Common myeloid progenitor, CD34-positive (primary cell): ENCODE data around the gene MT1E.

Source experiments
- CTCF ChIA-PET: fragments of 350-600 bp; sonication (Branson Sonifier 250); formaldehyde crosslinking; loops from one replicate; lab custom pipeline; 2021; ENCODE audit warnings: antibody characterized with exemption; lab: Charles Lee
- POLR2A ChIA-PET: fragments of 350-600 bp; sonication (Branson Sonifier 250); formaldehyde crosslinking; loops from one replicate; lab custom pipeline; 2021; ENCODE audit warnings: antibody characterized with exemption; lab: Charles Lee
- DNase-seq, 3 donors: peaks; one replicate each; pipeline versions ENCODE4 v3.0.0 to v3.0.0-alpha.2; 2013
- H3K27ac ChIP-seq, 2 experiments: 1 replicate in 1 of 2; 2 replicates in 1 of 2; pipeline ENCODE4 v1.7.0; 2013; ENCODE audit warnings: inconsistent platforms in 2 of 2, low read length in 2 of 2, mild to moderate bottlenecking in 2 of 2, low read depth in 1 of 2, moderate library complexity in 1 of 2; ENCODE audit not compliant: severe bottlenecking in 2 of 2, insufficient read depth in 1 of 2, poor library complexity in 1 of 2
- H3K27me3 ChIP-seq, 5 experiments: replicated peaks in 2 of 5; 1 replicate in 3 of 5; 2 replicates in 2 of 5; pipeline versions ENCODE4 v1.6.1 to v1.7.0; 2013; ENCODE audit warnings: low read length in 4 of 5, mild to moderate bottlenecking in 2 of 5, moderate library complexity in 2 of 5, inconsistent platforms in 1 of 5; ENCODE audit not compliant: insufficient read depth in 5 of 5, control insufficient read depth in 4 of 5
- H3K36me3 ChIP-seq, 4 experiments: 1 replicate in 2 of 4; 2 replicates in 2 of 4; pipeline versions ENCODE4 v1.6.1 to v1.7.0; 2013; ENCODE audit warnings: low read length in 3 of 4, control low read depth in 1 of 4, mild to moderate bottlenecking in 1 of 4; ENCODE audit not compliant: control insufficient read depth in 4 of 4, insufficient read depth in 4 of 4
- H3K4me1 ChIP-seq, 4 experiments: 1 replicate in 3 of 4; 2 replicates in 1 of 4; pipeline versions ENCODE4 v1.6.1 to v1.7.1; 2013; ENCODE audit warnings: low read length in 3 of 4, mild to moderate bottlenecking in 3 of 4, control low read depth in 1 of 4, inconsistent platforms in 1 of 4, moderate library complexity in 1 of 4; ENCODE audit not compliant: control insufficient read depth in 4 of 4, insufficient read depth in 4 of 4; ENCODE audit errors: control extremely low read depth in 1 of 4
- H3K4me3 ChIP-seq, 7 experiments: 1 replicate in 4 of 7; 2 replicates in 3 of 7; pipeline versions ENCODE4 v1.5.1 to v1.7.0; 2013; ENCODE audit warnings: mild to moderate bottlenecking in 7 of 7, low read length in 6 of 7, moderate library complexity in 6 of 7, inconsistent platforms in 2 of 7, low read depth in 2 of 7, control low read depth in 1 of 7; ENCODE audit not compliant: insufficient read depth in 4 of 7, control insufficient read depth in 1 of 7; ENCODE audit errors: extremely low read depth in 1 of 7
- H3K9me3 ChIP-seq, 5 experiments: 1 replicate in 4 of 5; 2 replicates in 1 of 5; pipeline versions ENCODE4 v1.6.1 to v1.7.1; 2013; ENCODE audit warnings: low read length in 4 of 5, mild to moderate bottlenecking in 2 of 5, inconsistent platforms in 1 of 5, low read depth in 1 of 5, moderate library complexity in 1 of 5; ENCODE audit not compliant: control insufficient read depth in 4 of 5, insufficient read depth in 2 of 5; ENCODE audit errors: control extremely low read depth in 1 of 5
- WGBS: methylation state at CpG from one replicate; pipeline ENCODE4 v1.1.5; 2013; ENCODE audit not compliant: insufficient coverage; 5-methylcytosine and 5-hydroxymethylcytosine counted together

MT1E gene

DNA sequence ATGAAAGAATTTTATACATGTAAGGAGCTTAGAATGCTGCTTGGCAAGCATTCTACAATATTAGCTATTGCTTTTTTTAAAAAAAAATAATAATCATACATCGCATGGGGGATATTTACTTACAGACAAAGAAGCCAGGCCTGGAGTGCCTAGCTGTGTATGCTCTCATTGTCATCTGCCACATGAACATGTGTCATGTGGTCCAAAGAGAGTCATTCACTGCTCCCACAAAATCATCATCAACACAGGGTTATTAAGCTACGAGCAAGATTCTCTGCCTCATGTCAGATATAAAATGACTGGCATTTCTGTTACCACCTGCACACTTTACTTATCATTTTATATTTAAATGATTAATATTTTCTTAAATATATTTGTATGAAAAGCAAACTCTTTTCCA, 1.9 kb upstream of the MT1E start:
- ChIA-PET CTCF (interaction anchor here (0.9 to 2.0 kb wide), 6 partner anchors 10 to 23 kb away, joined by 3 to 7 read pairs (median 4); no protein-coding TSS in a partner anchor), POLR2A (interaction anchor here (0.7 kb wide), 1 partner anchor 1900 kb away, joined by 3 read pairs; no protein-coding TSS in a partner anchor)
- no CpG with 5 or more reads among the region's 2 CpGs for WGBS
- Histone ChIP-seq H3K4me3 (no peak overlapping the region), H3K36me3 (no peaks in the 10 kb centered on the region), H3K27ac (no peak overlapping the region), H3K27me3 (peaks cover 0 to 59% (median 26%) of the 10 kb centered on the region in 5 experiments), H3K4me1 (peaks cover 0 to 15% (median 7%) of the 10 kb centered on the region in 4 experiments), H3K9me3 (no peaks in the 10 kb centered on the region)
- no peak for DNase-seq

DNA sequence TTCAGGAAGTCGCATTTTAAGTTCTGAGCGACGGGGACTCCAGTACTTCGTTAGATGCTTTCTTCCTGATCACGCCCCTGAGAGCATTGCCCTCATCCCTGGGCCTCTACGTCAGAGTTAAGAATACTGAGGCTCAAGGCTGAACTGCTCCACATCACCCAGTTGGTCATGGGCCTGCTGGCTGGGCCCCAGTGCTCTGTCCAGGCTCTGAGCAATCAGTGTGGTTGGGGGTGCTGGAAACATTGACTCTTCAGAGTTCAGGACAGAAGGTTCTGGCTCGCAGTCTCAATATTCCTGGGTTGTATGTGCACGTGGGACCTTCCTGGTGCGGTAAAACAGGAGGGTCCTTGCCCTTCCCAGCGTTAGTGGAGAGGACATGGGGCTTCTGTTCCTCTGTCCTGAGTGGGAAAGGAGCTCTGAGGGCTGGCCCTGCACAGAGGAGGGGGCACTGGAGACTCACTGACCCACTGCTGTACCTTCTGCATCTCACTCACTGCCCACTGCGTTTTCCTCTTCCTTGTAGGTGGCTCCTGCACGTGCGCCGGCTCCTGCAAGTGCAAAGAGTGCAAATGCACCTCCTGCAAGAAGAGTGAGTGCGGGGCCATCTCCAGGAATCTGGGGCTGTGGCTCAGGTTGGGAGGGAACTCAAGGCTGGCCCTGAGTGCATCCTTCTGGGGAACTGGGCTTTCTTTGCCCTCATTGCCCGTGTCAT, 518 bp downstream of the MT1E start:
- ChIA-PET CTCF (interaction anchor here (0.7 to 0.9 kb wide), 3 partner anchors 18 to 1099 kb away, joined by 3 read pairs; no protein-coding TSS in a partner anchor), POLR2A (interaction anchor here (0.6 kb wide), 1 partner anchor 11 kb away, joined by 4 read pairs; no protein-coding TSS in a partner anchor)
- 11% methylated on average over 10 of the region's 16 CpGs for WGBS
- peak overlapping the region in 5 of 7 experiments; percentile 25 to 69 (median 64) for H3K4me3 ChIP-seq
- H3K4me1 ChIP-seq = peaks cover 0 to 15% (median 7%) of the 10 kb centered on the region in 4 experiments
- H3K36me3 ChIP-seq = no peaks in the 10 kb centered on the region
- DNase-seq = no peak
- H3K27me3 ChIP-seq = peaks cover 5 to 71% (median 36%) of the 10 kb centered on the region in 5 experiments
- no peaks in the 10 kb centered on the region for H3K9me3 ChIP-seq
- no peak overlapping the region for H3K27ac ChIP-seq

DNA sequence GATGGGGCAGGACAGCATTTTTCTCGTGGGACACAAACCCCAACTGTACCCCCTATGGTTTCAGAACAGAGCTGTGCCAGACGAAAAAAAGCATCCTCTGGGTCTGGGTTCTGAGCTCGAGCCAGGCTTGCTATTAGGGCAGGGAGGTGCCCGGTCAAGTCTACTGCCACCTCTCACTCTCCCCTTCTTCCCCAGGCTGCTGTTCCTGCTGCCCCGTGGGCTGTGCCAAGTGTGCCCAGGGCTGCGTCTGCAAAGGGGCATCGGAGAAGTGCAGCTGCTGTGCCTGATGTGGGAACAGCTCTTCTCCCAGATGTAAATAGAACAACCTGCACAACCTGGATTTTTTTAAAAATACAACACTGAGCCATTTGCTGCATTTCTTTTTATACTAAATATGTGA, 1.1 kb downstream of the MT1E start:
- Histone ChIP-seq H3K36me3 (no peaks in the 10 kb centered on the region), H3K4me1 (peaks cover 0 to 15% (median 7%) of the 10 kb centered on the region in 4 experiments), H3K27me3 (peaks cover 9 to 77% (median 41%) of the 10 kb centered on the region in 5 experiments), H3K27ac (no peak overlapping the region), H3K4me3 (no peak overlapping the region), H3K9me3 (no peaks in the 10 kb centered on the region)
- CTCF ChIA-PET = interaction anchor here (0.9 kb wide), 1 partner anchor 1098 kb away, joined by 3 read pairs; no protein-coding TSS in a partner anchor
- POLR2A ChIA-PET = interaction anchor here (0.6 kb wide), 1 partner anchor 53 kb away, joined by 3 read pairs; no protein-coding TSS in a partner anchor
- DNase-seq = no peak
- WGBS = 65% methylated on average over 3 of the region's 7 CpGs

DNA sequence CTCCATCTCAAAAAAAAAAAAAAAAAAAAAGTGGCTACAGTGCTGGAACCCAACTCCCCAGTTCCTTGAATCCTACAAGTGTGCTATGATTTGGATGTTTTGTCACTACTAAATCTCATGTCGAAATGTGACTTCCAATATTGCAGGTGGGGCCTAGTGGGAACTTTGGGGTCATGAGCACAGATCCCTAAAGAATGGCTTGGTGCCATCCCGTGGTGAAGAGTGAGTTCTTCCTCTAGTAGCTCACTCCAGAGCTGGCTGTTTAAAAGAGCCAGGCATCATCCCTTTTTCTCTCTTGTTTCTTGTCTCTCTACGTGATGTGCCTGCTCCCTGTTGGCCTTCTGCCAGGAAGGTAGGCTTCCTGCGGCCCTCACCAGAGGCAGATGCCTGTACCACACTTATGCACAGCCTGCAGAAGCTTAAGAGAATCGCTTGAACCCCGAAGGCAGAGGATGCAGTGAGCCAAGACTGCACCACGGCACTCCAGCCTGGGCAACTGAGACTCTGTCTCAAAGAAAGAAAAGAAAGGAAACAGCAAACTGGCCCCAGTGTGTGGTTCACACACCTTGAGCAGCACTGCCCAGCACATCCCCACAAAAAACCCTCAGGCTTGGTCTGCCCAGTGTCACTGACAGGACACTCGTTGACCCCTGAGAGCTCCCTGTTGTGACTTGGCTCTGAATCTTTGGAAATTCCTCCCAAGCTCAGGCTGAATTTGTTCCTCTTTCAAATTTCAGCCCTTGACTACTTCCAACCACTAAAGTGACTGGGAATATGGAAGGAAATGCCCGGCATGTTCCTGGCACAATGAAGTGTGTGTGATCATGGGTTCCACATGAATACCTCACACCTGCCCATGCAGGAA, 3.1 kb downstream of the MT1E start:
- ChIA-PET POLR2A (interaction anchor here (1.0 kb wide), 1 partner anchor 9 kb away, joined by 3 read pairs; the partner anchor contains the start of gene MT1A), CTCF (interaction anchor here (1.1 to 1.3 kb wide), 2 partner anchors 21 to 24 kb away, joined by 3 read pairs; partner anchors contain the start of gene MT2A)
- Histone ChIP-seq H3K36me3 (no peaks in the 10 kb centered on the region), H3K27ac (no peak overlapping the region), H3K27me3 (peaks cover 9 to 92% (median 50%) of the 10 kb centered on the region in 5 experiments), H3K4me1 (peaks cover 0 to 26% (median 14%) of the 10 kb centered on the region in 4 experiments), H3K4me3 (no peak overlapping the region), H3K9me3 (no peaks in the 10 kb centered on the region)
- no peak for DNase-seq
- WGBS = 85% methylated on average over 6 of the region's 9 CpGs

DNA sequence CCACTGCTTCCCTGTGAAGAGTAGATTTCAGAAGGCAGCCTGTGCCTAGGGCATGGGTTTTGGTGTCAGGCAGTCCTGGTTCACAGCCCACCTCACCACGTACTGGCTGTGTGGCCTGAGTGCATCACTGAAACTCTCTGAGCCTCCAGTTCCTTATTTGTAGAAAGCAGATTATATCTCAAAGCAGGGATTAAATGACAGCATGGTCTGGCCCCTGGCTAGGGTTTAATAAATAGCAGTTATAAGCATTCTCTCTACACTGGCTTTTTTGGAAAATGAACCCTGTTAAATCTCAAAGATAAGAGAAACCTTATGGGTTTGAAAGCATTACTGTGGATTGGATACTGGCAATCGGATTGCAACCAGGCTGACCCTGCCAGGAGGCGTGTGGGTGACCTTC, 4.0 kb downstream of the MT1E start:
- Histone ChIP-seq H3K4me3 (no peak overlapping the region), H3K27ac (no peak overlapping the region), H3K9me3 (no peaks in the 10 kb centered on the region), H3K4me1 (peaks cover 0 to 26% (median 14%) of the 10 kb centered on the region in 4 experiments), H3K36me3 (no peaks in the 10 kb centered on the region), H3K27me3 (peaks cover 9 to 94% (median 50%) of the 10 kb centered on the region in 5 experiments)
- DNase-seq = no peak
- ChIA-PET CTCF (interaction anchor here (1.1 to 2.0 kb wide), 3 partner anchors 17 to 25 kb away, joined by 3 to 5 read pairs (median 3); partner anchors contain the start of gene MT2A), POLR2A (interaction anchor here (1.0 kb wide), 1 partner anchor 9 kb away, joined by 3 read pairs; the partner anchor contains the start of gene MT1A)
- WGBS = 82% methylated on average over 2 of the region's 3 CpGs

DNA sequence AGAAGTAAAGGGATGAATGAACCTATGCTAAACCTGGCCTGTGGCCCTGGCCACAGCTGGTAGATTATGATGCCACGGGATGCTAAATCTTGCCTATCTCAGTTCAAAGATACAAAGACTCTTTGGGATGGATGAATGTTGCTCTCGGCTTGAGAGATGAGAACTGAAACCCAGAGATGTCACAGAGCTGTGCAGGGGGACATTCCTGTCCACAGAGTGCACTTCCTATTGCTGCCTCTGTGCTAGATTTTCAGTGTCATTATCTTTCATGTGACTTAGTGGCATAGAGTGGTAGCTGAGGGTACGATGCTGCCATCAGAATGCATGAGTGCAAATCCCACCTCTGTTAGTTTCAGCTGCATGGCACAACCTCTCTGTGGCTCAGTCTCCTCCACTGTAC, 4.6 kb downstream of the MT1E start:
- H3K4me1 ChIP-seq = peaks cover 0 to 27% (median 14%) of the 10 kb centered on the region in 4 experiments
- H3K27ac ChIP-seq = no peak overlapping the region
- no peak overlapping the region for H3K4me3 ChIP-seq
- CTCF ChIA-PET = interaction anchor here (0.9 to 2.0 kb wide), 5 partner anchors 11 to 116 kb away, joined by 3 to 5 read pairs (median 4); no protein-coding TSS in a partner anchor
- no peak for DNase-seq
- no peaks in the 10 kb centered on the region for H3K36me3 ChIP-seq
- WGBS = 97% methylated on average over 3 of the region's 3 CpGs
- POLR2A ChIA-PET = no interaction called here
- H3K9me3 ChIP-seq = no peaks in the 10 kb centered on the region
- H3K27me3 ChIP-seq = peaks cover 9 to 94% (median 49%) of the 10 kb centered on the region in 5 experiments
